Fibroblast of lung (primary cell): ENCODE results near the gene TEX261. TPM values are rescaled to one million over a fixed set of nuclear protein-coding genes. Genes with fewer than 3 reads are reported as not detected.
A peak's percentile ranks its signal among the peaks of the same experiment; 100 is the strongest.

Experiments
- DNase-seq, 2 donors: peaks; one replicate each; pipeline versions ENCODE4 v3.0.0 to v3.0.0-alpha.2; 2010; ENCODE audit warnings: low read depth in 2 of 2
- H2AFZ ChIP-seq: 2 replicates; pipeline ENCODE4 v1.5.1; 2012; ENCODE audit warnings: low read length, control low read depth, inconsistent platforms
- H3K27ac ChIP-seq: 2 replicates; pipeline ENCODE4 v1.5.1; 2011; ENCODE audit warnings: low read length, control low read depth; ENCODE audit not compliant: insufficient read depth
- H3K27me3 ChIP-seq: 2 replicates; pipeline ENCODE4 v1.5.1; 2011; ENCODE audit warnings: mild to moderate bottlenecking, low read length; ENCODE audit not compliant: control insufficient read depth, insufficient read depth
- H3K36me3 ChIP-seq: 2 replicates; pipeline ENCODE4 v1.5.1; 2011; ENCODE audit warnings: low read length; ENCODE audit not compliant: control insufficient read depth, insufficient read depth
- H3K4me1 ChIP-seq: 2 replicates; pipeline ENCODE4 v1.5.1; 2011; ENCODE audit warnings: low read length; ENCODE audit not compliant: control insufficient read depth, insufficient read depth; ENCODE audit errors: extremely low read depth
- H3K4me2 ChIP-seq: 2 replicates; pipeline ENCODE4 v1.5.1; 2011; ENCODE audit warnings: low read length, control low read depth; ENCODE audit not compliant: insufficient read depth; ENCODE audit errors: extremely low read depth
- H3K4me3 ChIP-seq, 4 experiments: fragments of 200-600 bp in 1 of 4; sonication (generic) in 1 of 4; replicated peaks in 1 of 4; 2 replicates each; pipeline ENCODE4 v1.5.1; 2011 to 2016; ENCODE audit warnings: low read length in 4 of 4, low read depth in 3 of 4, mild to moderate bottlenecking in 3 of 4, control low read depth in 2 of 4, inconsistent platforms in 1 of 4, mixed read lengths in 1 of 4; ENCODE audit not compliant: insufficient read depth in 1 of 4; ENCODE audit errors: control extremely low read depth in 1 of 4
- H3K79me2 ChIP-seq: 2 replicates; pipeline ENCODE4 v1.5.1; 2012; ENCODE audit warnings: mild to moderate bottlenecking, low read length, inconsistent platforms; ENCODE audit not compliant: control insufficient read depth, insufficient read depth
- H3K9ac ChIP-seq: 2 replicates; pipeline ENCODE4 v1.5.1; 2011; ENCODE audit warnings: mild to moderate bottlenecking, low read length, control low read depth; ENCODE audit not compliant: insufficient read depth
- H3K9me3 ChIP-seq: 2 replicates; pipeline ENCODE4 v1.5.1; 2012; ENCODE audit warnings: low read depth, low read length; ENCODE audit not compliant: control insufficient read depth, insufficient read depth
- H4K20me1 ChIP-seq: 2 replicates; pipeline ENCODE4 v1.5.1; 2011; ENCODE audit warnings: low read length; ENCODE audit not compliant: control insufficient read depth, insufficient read depth; ENCODE audit errors: extremely low read depth
- CTCF ChIP-seq, 2 donors: IDR thresholded peaks in 1 of 2; conservative IDR thresholded peaks in 1 of 2; 1 replicate in 1 of 2; 2 replicates in 1 of 2; pipeline ENCODE4 v1.5.1; 2011 to 2012; ENCODE audit warnings: low read length in 2 of 2, control low read depth in 1 of 2, inconsistent platforms in 1 of 2, low read depth in 1 of 2, mild to moderate bottlenecking in 1 of 2
- EZH2 ChIP-seq: IDR thresholded peaks from 2 replicates; pipeline ENCODE4 v1.5.1; 2012; ENCODE audit warnings: low read length, control low read depth, mild to moderate bottlenecking; ENCODE audit errors: missing control alignments
- polyA plus RNA-seq, 2 donors: library from polyadenylated mRNA; depleted of rRNA in 1 of 2; stranded (reverse) in 1 of 2; unstranded in 1 of 2; fragments of >200 nt; gene quantifications; 2 replicates each; pipeline ENCODE4 v1.2.1, GENCODE V29; 2011 to 2012; ENCODE audit warnings: missing spikeins in 1 of 2
- total RNA-seq: library from RNA; depleted of rRNA; stranded (reverse); fragments of >200 nt; gene quantifications from 2 replicates; pipeline ENCODE4 v1.2.1, GENCODE V29; 2014

The TEX261 gene
- total and polyA plus RNA-seq, 2 donors (not counting 1 experiment from before 2014, with no cell fraction given) = 33.0 to 72.6 TPM

- H3K36me3 ChIP-seq = peaks cover 8% of the 10 kb centered on the region
- H3K27me3 ChIP-seq = no peaks in the 10 kb centered on the region
- H3K27ac ChIP-seq = no peak overlapping the region
- DNase-seq = peak; percentile 28 to 42
- H4K20me1 ChIP-seq = no peaks in the 10 kb centered on the region
- H2AFZ ChIP-seq = no peak overlapping the region
- H3K79me2 ChIP-seq = no peaks in the 10 kb centered on the region
- no peak for TF ChIP-seq EZH2
- peak; percentile 41 to 71 for TF ChIP-seq CTCF (conservative IDR thresholded peaks at IDR 0.05 in 1 of 2, IDR thresholded peaks at IDR 0.05 in 1 of 2; ENCODE audit: low read depth in 1 of 2, low read length in 2 of 2)
- no peak overlapping the region for H3K4me3 ChIP-seq
- H3K4me1 ChIP-seq = no peaks in the 10 kb centered on the region
- no peaks in the 10 kb centered on the region for H3K9me3 ChIP-seq
- no peak overlapping the region for H3K9ac ChIP-seq
- H3K4me2 ChIP-seq = no peak overlapping the region
These were observed 9.9 kb downstream of the TEX261 start for GRCh38 chr2:70984576-70985282.

- no peak overlapping the region for H3K27ac ChIP-seq
- H3K27me3 ChIP-seq = no peaks in the 10 kb centered on the region
- peaks cover 8% of the 10 kb centered on the region for H3K36me3 ChIP-seq
- no peak for DNase-seq
- no peak overlapping the region for H3K4me3 ChIP-seq
- H4K20me1 ChIP-seq = no peaks in the 10 kb centered on the region
- no peaks in the 10 kb centered on the region for H3K79me2 ChIP-seq
- no peak overlapping the region for H2AFZ ChIP-seq
- TF ChIP-seq CTCF (conservative IDR thresholded peaks at IDR 0.05 in 1 of 2, IDR thresholded peaks at IDR 0.05 in 1 of 2; ENCODE audit: low read depth in 1 of 2, low read length in 2 of 2) (no peak), EZH2 (no peak)
- H3K4me1 ChIP-seq = no peaks in the 10 kb centered on the region
- H3K4me2 ChIP-seq = no peak overlapping the region
- no peak overlapping the region for H3K9ac ChIP-seq
- no peaks in the 10 kb centered on the region for H3K9me3 ChIP-seq
These were observed 10.5 kb downstream of the TEX261 start for GRCh38 chr2:70984228-70984575.

GRCh38 chr2:70983506-70984227, 11.0 kb downstream of the TEX261 start:
- Histone ChIP-seq H3K79me2 (no peaks in the 10 kb centered on the region), H3K9me3 (no peaks in the 10 kb centered on the region), H3K27me3 (no peaks in the 10 kb centered on the region), H3K9ac (no peak overlapping the region), H3K27ac (no peak overlapping the region), H3K36me3 (peaks cover 4% of the 10 kb centered on the region), H3K4me1 (no peaks in the 10 kb centered on the region), H4K20me1 (no peaks in the 10 kb centered on the region), H3K4me2 (no peak overlapping the region), H3K4me3 (no peak overlapping the region), H2AFZ (no peak overlapping the region)
- DNase-seq = no peak
- TF ChIP-seq EZH2 = no peak
- no peak for TF ChIP-seq CTCF (conservative IDR thresholded peaks at IDR 0.05 in 1 of 2, IDR thresholded peaks at IDR 0.05 in 1 of 2; ENCODE audit: low read depth in 1 of 2, low read length in 2 of 2)
